ENCODE data around the gene AIG1.

- no peak for TF ChIP-seq CTCF (IDR thresholded peaks at IDR 0.05; ENCODE audit: low read length)
- no peak for TF ChIP-seq EZH2 (optimal IDR thresholded peaks at IDR 0.05; ENCODE audit: low read depth, low read length)
Observed at GRCh38 chr6:143198312-143198711, 137.6 kb downstream of the AIG1 start.

Measured in MM.1S (cell line).